Heart left ventricle (tissue), 16 donors: ENCODE measurements around the gene PIK3C2G. TPM values are rescaled to one million over a fixed set of nuclear protein-coding genes. Genes with fewer than 3 reads are reported as not detected.

Experiments
- ATAC-seq, 4 donors: fragments of 200-7000 bp; cut with Tn5 transposase; one replicate each; pipeline ENCODE4 v1.9.1; 2020 to 2022; ENCODE audit warnings: moderate library complexity in 4 of 4, mild to moderate bottlenecking in 3 of 4, moderate number of reproducible peaks in 1 of 4
- DNase-seq, 5 donors: peaks; one replicate each; pipeline ENCODE4 v3.0.0-alpha.2; 2020
- H3K27ac ChIP-seq, 12 donors: fragments of 200-600 bp; sonication (generic) in 4 of 12; one replicate each; pipeline versions ENCODE4 v1.5.0 to v1.8.0; 2016 to 2022; ENCODE audit warnings: mild to moderate bottlenecking in 2 of 12
- H3K27me3 ChIP-seq, 9 donors: fragments of 200-600 bp; sonication (generic) in 2 of 9; one replicate each; pipeline versions ENCODE4 v1.5.1 to v1.8.0; 2016 to 2022; ENCODE audit warnings: mild to moderate bottlenecking in 3 of 9
- H3K36me3 ChIP-seq, 9 donors: fragments of 200-600 bp; sonication (generic) in 2 of 9; one replicate each; pipeline versions ENCODE4 v1.5.0 to v1.8.0; 2018 to 2022; ENCODE audit warnings: mild to moderate bottlenecking in 2 of 9
- H3K4me1 ChIP-seq, 12 donors: fragments of 200-600 bp; sonication (generic) in 4 of 12; one replicate each; pipeline versions ENCODE4 v1.5.0 to v1.8.0; 2016 to 2022; ENCODE audit warnings: mild to moderate bottlenecking in 3 of 12
- H3K4me3 ChIP-seq, 12 donors: fragments of 200-600 bp; sonication (generic) in 4 of 12; one replicate each; pipeline versions ENCODE4 v1.5.0 to v1.8.0; 2017 to 2022; ENCODE audit warnings: mild to moderate bottlenecking in 9 of 12, moderate library complexity in 4 of 12
- H3K9me3 ChIP-seq, 12 donors: fragments of 200-600 bp; sonication (generic) in 4 of 12; one replicate each; pipeline versions ENCODE4 v1.5.0 to v1.8.0; 2016 to 2022; ENCODE audit warnings: mild to moderate bottlenecking in 1 of 12
- POLR2A ChIP-seq, 2 donors: fragments of 450-650 bp; IDR thresholded peaks; one replicate each; pipeline ENCODE4 v1.6.1; 2017; ENCODE audit warnings: antibody characterized with exemption in 2 of 2, mild to moderate bottlenecking in 2 of 2, moderate library complexity in 2 of 2
- WGBS, 4 donors: extraction: QIAGEN DNeasy Blood & Tissue Kit in 2 of 4; methylation state at CpG; one replicate each; pipeline versions ENCODE4 v1.1.5 to v1.1.7; 2013 to 2018; 5-methylcytosine and 5-hydroxymethylcytosine counted together
- intact Hi-C, 10 donors: fragments of 100-400 bp; cut with DNase I; formaldehyde crosslinking; loops; one replicate each; pipeline versions ENCODE4 v1.11.1 to v1.14.2; 2022
- polyA plus RNA-seq, 2 donors: library from polyadenylated mRNA; stranded (reverse); fragments of 200-250 nt; gene quantifications; one replicate each; pipeline ENCODE4 v1.2.3, GENCODE V29; 2013
- total RNA-seq, 9 donors: library from RNA; depleted of rRNA in 2 of 9; stranded (reverse); fragments of >200 nt in 2 of 9; fragmentation: NEBNext Ultra II Directional in 3 of 9; extraction: Animal tissue kit (Norgen Biotek cat#: 25700) in 3 of 9; gene quantifications; one replicate each; pipeline versions ENCODE4 v1.1.0 to v1.2.4, GENCODE V29; 2016 to 2023
- TF ChIP-seq, protein P1 (sequence below), 12 donors: fragments of 200-600 bp; sonication (generic) in 4 of 12; IDR thresholded peaks; one replicate each; pipeline versions ENCODE4 v1.5.0 to v1.8.0; 2018 to 2022; ENCODE audit warnings: antibody characterized with exemption in 12 of 12, mild to moderate bottlenecking in 5 of 12
- donor health status: ischemic (EF 13 %, LVEDD 7.1; RV severe dilation, severe dysfunction).
- donor health status: healthy with polysubstance abuse.
- donor health status: DM: no; HTN: yes; CAD: no.
- donor health status: DM: no; HTN: no; CAD: no.
- donor health status: ischemic (EF 25% LVEDD 6.9; RV normal size, moderate dysfunction).
- donor health status: ischemic (EF 25% LVEDD 5.7; RV mildly dilated, moderate dysfunction).
- donor health status: healthy.
- donor health status: DM: yes; HTN: yes; CAD: no.
- donor health status: ischemic (EF 35%, LVEDD 5.7; RV mildly dilated, moderate dysfunction).
- donor health status: nonischemic (EF 11% LVEDD 7.7; RV severe dilation, severe dysfunction).
- donor health status: DM: yes; HTN: yes; CAD: no.
- donor health status: PGD.
- donor health status: ischemic (EF 29% LVEDD 5.4; RV normal size, mild dysfunction).
- donor health status: nonischemic (EF 23%, LVEDD 6.1; RV moderate dilation, normal function).

PIK3C2G gene
- total and polyA plus RNA-seq, 11 donors: not detected

- Histone ChIP-seq H3K4me1 (no peaks in the 10 kb centered on the region), H3K36me3 (no peaks in the 10 kb centered on the region), H3K4me3 (no peak overlapping the region), H3K27ac (no peak overlapping the region), H3K27me3 (no peaks in the 10 kb centered on the region), H3K9me3 (no peaks in the 10 kb centered on the region)
- TF ChIP-seq, protein P1, sequence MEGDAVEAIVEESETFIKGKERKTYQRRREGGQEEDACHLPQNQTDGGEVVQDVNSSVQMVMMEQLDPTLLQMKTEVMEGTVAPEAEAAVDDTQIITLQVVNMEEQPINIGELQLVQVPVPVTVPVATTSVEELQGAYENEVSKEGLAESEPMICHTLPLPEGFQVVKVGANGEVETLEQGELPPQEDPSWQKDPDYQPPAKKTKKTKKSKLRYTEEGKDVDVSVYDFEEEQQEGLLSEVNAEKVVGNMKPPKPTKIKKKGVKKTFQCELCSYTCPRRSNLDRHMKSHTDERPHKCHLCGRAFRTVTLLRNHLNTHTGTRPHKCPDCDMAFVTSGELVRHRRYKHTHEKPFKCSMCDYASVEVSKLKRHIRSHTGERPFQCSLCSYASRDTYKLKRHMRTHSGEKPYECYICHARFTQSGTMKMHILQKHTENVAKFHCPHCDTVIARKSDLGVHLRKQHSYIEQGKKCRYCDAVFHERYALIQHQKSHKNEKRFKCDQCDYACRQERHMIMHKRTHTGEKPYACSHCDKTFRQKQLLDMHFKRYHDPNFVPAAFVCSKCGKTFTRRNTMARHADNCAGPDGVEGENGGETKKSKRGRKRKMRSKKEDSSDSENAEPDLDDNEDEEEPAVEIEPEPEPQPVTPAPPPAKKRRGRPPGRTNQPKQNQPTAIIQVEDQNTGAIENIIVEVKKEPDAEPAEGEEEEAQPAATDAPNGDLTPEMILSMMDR (IDR thresholded peaks at IDR 0.05): no peak
- 65 to 97% (median 78%) methylated on average over 4 of the region's 4 CpGs for WGBS, 4 donors
- no peak for DNase-seq
- no peak for ATAC-seq
- intact Hi-C loops: loop anchor here in 1 of 10 donors (10.0 kb wide), 1 partner anchor 50 kb away; no protein-coding TSS in a partner anchor
These were observed 373.1 kb downstream of the PIK3C2G start for GRCh38 chr12:18634382-18634781.

DNA sequence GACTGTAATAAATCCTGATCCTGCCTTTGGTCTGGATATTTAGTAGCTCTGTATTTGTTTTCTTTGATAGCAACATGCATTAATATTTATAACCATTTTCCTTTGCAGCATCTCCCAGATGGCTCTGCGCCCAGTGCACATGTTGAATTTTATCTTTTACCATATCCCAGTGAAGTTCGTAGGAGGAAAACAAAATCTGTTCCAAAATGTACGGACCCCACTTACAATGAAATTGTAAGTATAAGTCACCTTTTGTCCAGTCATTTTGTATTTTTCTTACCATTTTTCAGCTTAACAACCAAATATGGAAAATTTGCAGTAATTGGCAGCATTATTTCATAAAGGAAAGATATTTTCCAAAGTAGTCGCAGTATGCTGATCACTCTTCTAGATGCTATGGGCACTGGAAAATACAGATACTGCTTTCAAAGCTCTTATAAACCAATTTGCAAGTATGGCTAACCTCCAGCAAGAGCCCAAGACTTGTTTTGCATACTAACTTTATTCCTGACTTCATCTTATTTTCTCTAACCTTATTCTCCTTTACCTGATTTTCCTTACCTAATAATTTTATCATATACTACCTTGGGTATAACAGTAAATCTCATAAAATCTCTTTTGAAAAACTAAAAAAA lies 379.1 kb downstream of the PIK3C2G start:
- H3K4me1 ChIP-seq: peaks cover 0 to 9% (median 0%) of the 10 kb centered on the region in 12 donors
- no peak for DNase-seq
- no peak overlapping the region for H3K27ac ChIP-seq
- intact Hi-C loops: no loop called here
- H3K4me3 ChIP-seq: no peak overlapping the region
- no peak for TF ChIP-seq POLR2A (IDR thresholded peaks at IDR 0.05)
- TF ChIP-seq, protein P1 (IDR thresholded peaks at IDR 0.05): no peak
- 50 to 66% (median 58%) methylated on average over 4 of the region's 4 CpGs for WGBS, 4 donors
- H3K27me3 ChIP-seq: no peaks in the 10 kb centered on the region
- no peaks in the 10 kb centered on the region for H3K9me3 ChIP-seq
- H3K36me3 ChIP-seq: no peaks in the 10 kb centered on the region
- no peak for ATAC-seq

GRCh38 chr12:18643681-18644080 lies 382.4 kb downstream of the PIK3C2G start:
- WGBS, 4 donors: 40 to 59% (median 54%) methylated on average over 5 of the region's 5 CpGs
- no peak for DNase-seq
- H3K4me3 ChIP-seq: no peak overlapping the region
- H3K36me3 ChIP-seq: no peaks in the 10 kb centered on the region
- H3K4me1 ChIP-seq: peaks cover 0 to 9% (median 0%) of the 10 kb centered on the region in 12 donors
- H3K27ac ChIP-seq: no peak overlapping the region
- no peaks in the 10 kb centered on the region for H3K27me3 ChIP-seq
- intact Hi-C loops: no loop called here
- no peaks in the 10 kb centered on the region for H3K9me3 ChIP-seq
- peak in 3 of 4 donors; percentile 67 to 81 (median 72) for ATAC-seq
- TF ChIP-seq, protein P1 (IDR thresholded peaks at IDR 0.05): no peak

- TF ChIP-seq, protein P1 (IDR thresholded peaks at IDR 0.05): no peak
- no peak for TF ChIP-seq POLR2A (IDR thresholded peaks at IDR 0.05)
- intact Hi-C loops: no loop called here
- Histone ChIP-seq H3K4me3 (no peak overlapping the region), H3K27ac (no peak overlapping the region), H3K36me3 (no peaks in the 10 kb centered on the region), H3K4me1 (peaks cover 0 to 9% (median 0%) of the 10 kb centered on the region in 12 donors), H3K9me3 (no peaks in the 10 kb centered on the region), H3K27me3 (no peaks in the 10 kb centered on the region)
- 88 to 92% (median 91%) methylated on average over 3 of the region's 3 CpGs for WGBS, 4 donors
- DNase-seq: no peak
- ATAC-seq: no peak
These were observed 383.2 kb downstream of the PIK3C2G start for GRCh38 chr12:18644564-18644963.
